ENCODE measurements around the gene SMS.

Gene SMS

DNA sequence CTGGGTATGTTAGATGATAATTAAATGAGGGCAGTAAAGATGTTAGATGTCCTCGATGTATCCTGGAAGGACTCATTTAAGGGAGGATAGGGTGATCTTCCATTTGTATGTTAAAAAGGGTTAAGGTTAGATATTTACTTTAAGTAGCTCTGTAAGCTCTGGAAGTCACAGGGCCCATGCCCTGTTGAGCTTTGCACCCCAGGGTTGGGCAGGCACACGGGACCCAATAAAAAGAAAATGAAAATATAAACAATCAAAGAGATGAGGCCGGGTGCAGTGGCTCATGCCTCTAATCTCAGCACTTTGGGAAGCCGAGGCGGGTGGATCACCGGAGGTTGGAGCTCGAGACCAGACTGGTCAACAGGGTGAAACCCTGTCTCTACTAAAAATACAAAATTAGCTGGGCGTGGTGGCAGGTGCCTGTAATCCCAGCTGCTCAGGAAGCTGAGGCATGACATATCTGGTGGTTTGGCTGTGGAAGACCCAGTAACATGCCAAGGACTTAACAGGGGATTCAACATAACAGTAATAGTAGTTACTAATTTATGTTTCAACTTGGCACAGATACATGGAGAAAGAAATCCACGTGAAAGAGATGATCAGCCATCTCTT, 74.7 kb downstream of the SMS start:
- DNase-seq (ENCODE audit: low read depth), result no peak
- H3K4me3 ChIP-seq (ENCODE audit: low read length), result no peak overlapping the region
- TF ChIP-seq CTCF (conservative IDR thresholded peaks at IDR 0.05; ENCODE audit: low read depth, low read length), result no peak

GRCh38 chrX:22021751-22022324, 81.3 kb downstream of the SMS start:
- H3K4me3 ChIP-seq (ENCODE audit: low read length), result no peak overlapping the region
- TF ChIP-seq CTCF (conservative IDR thresholded peaks at IDR 0.05; ENCODE audit: low read depth, low read length), result no peak
- DNase-seq (ENCODE audit: low read depth), result no peak

DNA sequence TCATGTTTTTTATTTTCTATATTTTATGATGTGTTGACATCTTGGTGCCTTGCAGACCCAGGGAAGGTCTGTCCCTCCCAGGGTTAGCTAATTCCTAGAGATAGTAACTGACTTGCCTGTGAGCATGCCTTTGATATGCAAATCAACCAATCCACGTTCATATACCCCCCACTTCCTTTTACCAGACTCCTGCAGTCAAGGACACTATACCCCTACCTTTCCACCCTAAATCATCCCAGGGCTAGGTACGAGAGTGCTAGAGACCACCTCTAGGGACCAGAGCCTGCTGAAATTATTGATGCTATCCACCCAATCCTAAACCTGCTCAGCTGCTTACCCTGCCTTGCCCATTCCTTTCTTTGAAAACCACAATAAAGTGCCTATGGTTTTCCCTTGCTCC, 84.1 kb downstream of the SMS start:
- no peak for DNase-seq (ENCODE audit: low read depth)
- H3K4me3 ChIP-seq (ENCODE audit: low read length), result no peak overlapping the region
- TF ChIP-seq CTCF (conservative IDR thresholded peaks at IDR 0.05; ENCODE audit: low read depth, low read length), result no peak

DNA sequence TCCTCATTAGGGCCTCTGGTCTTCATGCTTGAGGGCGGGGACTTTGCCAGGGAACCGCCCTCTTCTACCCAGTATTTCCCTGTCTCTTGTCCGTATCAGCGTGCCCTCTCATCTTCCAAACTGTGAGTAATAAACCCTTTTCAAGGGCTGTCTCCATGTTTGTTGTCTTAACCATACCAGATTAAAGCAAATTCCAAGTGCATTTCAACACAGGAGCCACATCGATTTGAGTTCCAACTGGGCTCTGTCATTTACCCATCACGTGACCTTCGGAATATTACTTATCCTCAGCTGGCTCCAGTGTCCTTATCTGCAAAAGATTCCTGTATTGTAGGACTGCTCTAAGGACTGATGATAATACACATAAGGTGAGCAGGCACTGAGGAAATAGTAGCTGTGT, 85.2 kb downstream of the SMS start:
- TF ChIP-seq CTCF (conservative IDR thresholded peaks at IDR 0.05; ENCODE audit: low read depth, low read length), result no peak
- DNase-seq (ENCODE audit: low read depth), result no peak

GRCh38 chrX:22026731-22027130, 86.2 kb downstream of the SMS start:
- DNase-seq (ENCODE audit: low read depth), result no peak
- no peak for TF ChIP-seq CTCF (conservative IDR thresholded peaks at IDR 0.05; ENCODE audit: low read depth, low read length)
- no peak overlapping the region for H3K4me3 ChIP-seq (ENCODE audit: low read length)

More for the DNA sequence above, 85.2 kb downstream of the SMS start:
- H3K4me3 ChIP-seq (ENCODE audit: low read length), result no peak overlapping the region

DNA sequence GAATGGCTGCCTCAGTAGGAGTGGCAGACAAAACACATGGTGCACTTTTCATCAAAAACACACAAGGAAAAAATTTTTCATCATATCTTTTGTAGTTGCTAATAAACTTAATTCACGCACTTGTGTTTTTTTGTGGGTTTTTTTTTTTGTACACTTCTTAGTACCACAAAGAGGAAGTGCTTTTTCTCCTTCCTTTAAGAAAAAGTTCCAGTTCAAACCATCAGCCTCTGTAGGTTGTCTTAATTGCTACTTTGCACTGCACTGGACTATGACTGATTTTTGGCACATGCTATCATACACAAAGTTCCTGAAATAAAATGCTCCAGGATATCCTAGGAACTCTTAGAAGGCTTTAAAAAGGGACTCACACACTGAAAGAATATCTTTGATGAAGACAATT, 91.6 kb downstream of the SMS start, which contains the start of gene PHEX:
Gene PHEX, plus strand, starts transcription at position 242 of the 400 bp plus-strand sequence. CDS start 681 bp downstream, outside the sequence.
- TF ChIP-seq CTCF (conservative IDR thresholded peaks at IDR 0.05; ENCODE audit: low read depth, low read length), result no peak
- H3K4me3 ChIP-seq (ENCODE audit: low read length), result no peak within 1 kb of the TSS
- no peak for DNase-seq (ENCODE audit: low read depth)

DNA sequence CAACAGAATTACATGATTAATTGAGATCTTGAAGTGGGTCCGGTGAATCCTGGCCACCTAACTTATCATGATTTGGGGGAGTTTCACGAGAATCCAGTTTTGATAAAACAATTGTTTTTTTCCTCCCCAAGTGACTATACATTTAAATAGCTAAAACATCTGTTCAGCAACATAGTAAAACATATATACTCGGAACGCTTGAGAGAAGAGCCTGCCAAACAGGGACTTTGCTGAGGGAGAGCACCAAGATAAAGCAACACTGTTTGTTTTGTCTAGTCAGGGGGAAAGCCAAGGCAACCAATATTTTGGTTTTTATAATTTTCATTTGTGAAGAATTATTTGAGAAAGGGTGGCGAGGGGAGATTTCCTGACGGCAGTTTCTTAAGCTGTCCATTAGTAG, 92.0 kb downstream of the SMS start:
- no peak for TF ChIP-seq CTCF (conservative IDR thresholded peaks at IDR 0.05; ENCODE audit: low read depth, low read length)
- no peak overlapping the region for H3K4me3 ChIP-seq (ENCODE audit: low read length)
- DNase-seq (ENCODE audit: low read depth), result no peak

Measured in retinal pigment epithelial cell (primary cell).